ENCODE data around the gene KIF1B.

GRCh38 chr1:10378081-10378841 lies 167.9 kb downstream of the KIF1B start:
- TF ChIP-seq EZH2 (IDR thresholded peaks at IDR 0.05): no peak
- no peak for TF ChIP-seq CTCF (IDR thresholded peaks at IDR 0.05 in 2 of 3, conservative IDR thresholded peaks at IDR 0.05 in 1 of 3; ENCODE audit: borderline replicate concordance in 1 of 3, insufficient read depth in 1 of 3, low read depth in 2 of 3, low read length in 2 of 3)
- no peak for TF ChIP-seq REST (IDR thresholded peaks at IDR 0.05; ENCODE audit: low read depth)
- TF ChIP-seq SP1 (IDR thresholded peaks at IDR 0.05; ENCODE audit: low read depth): no peak
- no peak for TF ChIP-seq MAX (IDR thresholded peaks at IDR 0.05)
- no peak for TF ChIP-seq TCF7L2 (IDR thresholded peaks at IDR 0.05; ENCODE audit: borderline replicate concordance, extremely low read depth, insufficient read depth, insufficient read length)
- TF ChIP-seq EZH2phosphoT487 (IDR thresholded peaks at IDR 0.05; ENCODE audit: borderline replicate concordance): no peak
- TF ChIP-seq CEBPB (IDR thresholded peaks at IDR 0.05; ENCODE audit: low read depth): no peak
- TF ChIP-seq POLR2AphosphoS5 (IDR thresholded peaks at IDR 0.05; ENCODE audit: low read depth, low read length): no peak
- no peak for TF ChIP-seq JUND (IDR thresholded peaks at IDR 0.05)

Data from HCT116 (cell line).